K562 (cell line): ENCODE data around the gene SCIN. TPM values are rescaled to one million over a fixed set of nuclear protein-coding genes. Genes with fewer than 3 reads are reported as not detected.
A peak's percentile ranks its signal among the peaks of the same experiment; 100 is the strongest.

Experiments used
- ATAC-seq: fragments of 200-7000 bp; cut with Tn5 transposase; 3 replicates; pipeline ENCODE4 v1.9.1; 2020; ENCODE audit warnings: moderate library complexity
- BruUV-seq: library from RNA; stranded (reverse); fragments of 400-500 nt; replicated peaks from 2 replicates; lab custom pipeline; 2021; lab: Mats Ljungman, UMichigan
- CTCF ChIA-PET: fragments of 300-600 bp; formaldehyde crosslinking; extraction: SDS; loops from one replicate; lab custom pipeline; 2021; ENCODE audit warnings: low intra/inter-chr PET ratio; lab: Yijun Ruan, JAX
- POLR2A ChIA-PET: fragments of 300-600, 350-650 bp; sonication (Branson Sonifier 250); formaldehyde crosslinking; extraction: SDS; loops from one replicate; lab custom pipeline; 2021; ENCODE audit warnings: antibody characterized with exemption, inconsistent platforms; lab: Yijun Ruan, JAX
- DNase-seq, 4 experiments: peaks; one replicate each; pipeline versions ENCODE4 v3.0.0 to v3.0.0-alpha.2; 2011 to 2018; ENCODE audit warnings: low spot score in 3 of 4, mixed read lengths in 3 of 4; ENCODE audit errors: extremely low read depth in 1 of 4
- FAIRE-seq: peaks from 2 replicates; lab custom pipeline; 2011; peaks lifted over from hg19 to GRCh38; lab: Jason Lieb, UNC
- H2AFZ ChIP-seq: 2 replicates; pipeline ENCODE4 v1.6.0; 2011; ENCODE audit warnings: low read depth, low read length, control low read depth, inconsistent platforms
- H3K27ac ChIP-seq: fragments of 200-600 bp; 3 replicates; pipeline ENCODE4 v1.8.0; 2011; ENCODE audit warnings: low read depth, mild to moderate bottlenecking, control low read depth, inconsistent platforms, low read length, moderate library complexity, mixed read lengths; ENCODE audit errors: extremely low read depth
- H3K27me3 ChIP-seq, 2 experiments: fragments of 300-600 bp in 1 of 2; 2 replicates in 1 of 2; 3 replicates in 1 of 2; pipeline versions ENCODE4 v1.6.0 to v1.8.0; 2011; ENCODE audit warnings: inconsistent platforms in 2 of 2, low read length in 2 of 2, mild to moderate bottlenecking in 1 of 2, mixed read lengths in 1 of 2, moderate library complexity in 1 of 2; ENCODE audit not compliant: control insufficient read depth in 2 of 2, insufficient read depth in 2 of 2
- H3K36me3 ChIP-seq: fragments of 300-600 bp; 3 replicates; pipeline ENCODE4 v1.8.0; 2011; ENCODE audit warnings: mild to moderate bottlenecking, low read length, inconsistent platforms; ENCODE audit not compliant: control insufficient read depth, insufficient read depth
- H3K4me1 ChIP-seq, 2 experiments: fragments of 200-600 bp in 1 of 2; replicated peaks in 1 of 2; 2 replicates in 1 of 2; 3 replicates in 1 of 2; pipeline versions ENCODE4 v1.5.1 to v1.8.0; 2011; ENCODE audit warnings: inconsistent platforms in 2 of 2, low read length in 2 of 2, mild to moderate bottlenecking in 1 of 2, mixed read lengths in 1 of 2, moderate library complexity in 1 of 2; ENCODE audit not compliant: control insufficient read depth in 2 of 2, insufficient read depth in 2 of 2
- H3K4me2 ChIP-seq: 2 replicates; pipeline ENCODE4 v1.6.1; 2011; ENCODE audit warnings: low read length, control low read depth, inconsistent platforms, mixed read lengths; ENCODE audit not compliant: insufficient read depth
- H3K4me3 ChIP-seq: fragments of 200-600 bp; sonication (generic), shearing (Covaris generic); 2 replicates; pipeline ENCODE4 v1.5.1; 2016; ENCODE audit warnings: control low read depth, inconsistent platforms
- H3K79me2 ChIP-seq: fragments of 200-600 bp; 3 replicates; pipeline ENCODE4 v1.8.0; 2011; ENCODE audit warnings: low read length, inconsistent platforms; ENCODE audit not compliant: control insufficient read depth, insufficient read depth
- H3K9ac ChIP-seq, 2 experiments: 2 replicates each; pipeline versions ENCODE4 v1.6.0 to v1.6.1; 2011; ENCODE audit warnings: low read depth in 2 of 2, low read length in 2 of 2, control low read depth in 1 of 2, inconsistent platforms in 1 of 2, mild to moderate bottlenecking in 1 of 2, mixed read lengths in 1 of 2; ENCODE audit not compliant: insufficient read depth in 1 of 2
- H3K9me1 ChIP-seq: one replicate; pipeline ENCODE4 v1.6.0; 2011; ENCODE audit warnings: inconsistent platforms, mild to moderate bottlenecking, low read length, moderate library complexity; ENCODE audit not compliant: control insufficient read depth, insufficient read depth
- H3K9me3 ChIP-seq: replicated peaks from 2 replicates; pipeline ENCODE4 v1.5.1; 2011; ENCODE audit warnings: low read depth, low read length, inconsistent platforms; ENCODE audit not compliant: control insufficient read depth, insufficient read depth
- H4K20me1 ChIP-seq: replicated peaks from 2 replicates; pipeline ENCODE4 v1.6.1; 2011; ENCODE audit warnings: low read length, inconsistent platforms, mixed read lengths; ENCODE audit not compliant: control insufficient read depth, insufficient read depth
- EP300 ChIP-seq: IDR thresholded peaks from 2 replicates; pipeline ENCODE4 v1.6.1; 2012; ENCODE audit warnings: low read length, improper control_type of control experiment
- FOSL1 ChIP-seq: fragments of 200-800 bp; sonication (Bioruptor generic); conservative IDR thresholded peaks from 2 replicates; pipeline ENCODE4 v1.6.1; 2016; ENCODE audit warnings: missing genetic modification characterization, missing compliant biosample characterization
- HNRNPL ChIP-seq: fragments of 200-400 bp; formaldehyde crosslinking; IDR thresholded peaks from 2 replicates; pipeline ENCODE4 v1.6.1; 2017; ENCODE audit warnings: low read depth, mild to moderate bottlenecking, low read length
- ZKSCAN1 ChIP-seq: fragments of 150-350 bp; IDR thresholded peaks from 2 replicates; pipeline ENCODE4 v1.6.1; 2016; ENCODE audit warnings: low read depth, low read length
- WGBS: fragments of 100-300 bp; shearing (Covaris generic); methylation state at CpG from one replicate; pipeline ENCODE4 v1.1.6; 2016; ENCODE audit warnings: low coverage, mixed read lengths; ENCODE audit not compliant: insufficient coverage; ENCODE audit errors: missing lambda C conversion rate; 5-methylcytosine and 5-hydroxymethylcytosine counted together
- in situ Hi-C: fragments of 300-500 bp; cut with MboI; formaldehyde crosslinking; loops from 4 replicates; pipeline ENCODE4 v1.15.0; 2018; ENCODE audit warnings: inconsistent platforms, mixed read lengths
- intact Hi-C: fragments of 100-400 bp; cut with micrococcal nuclease; formaldehyde crosslinking; loops from 2 replicates; pipeline ENCODE4 v1.14.2; 2022
- polyA plus RNA-seq, 8 experiments: library from polyadenylated mRNA; depleted of rRNA in 4 of 8; stranded (reverse) in 5 of 8; unstranded in 3 of 8; fragments of >200 nt; fragmentation: Nextera tagmentation in 2 of 8; fragmentation: Illumina TruSeq in 1 of 8; extraction: Ambion mirVana in 2 of 8; extraction: Trizol in 1 of 8; gene quantifications; 2 replicates each; pipeline versions ENCODE4 v1.2.1 to v1.2.3, GENCODE V29; 2011 to 2014; ENCODE audit warnings: inconsistent platforms in 1 of 8, missing spikeins in 1 of 8
- total RNA-seq, 7 experiments: library from RNA; depleted of rRNA in 6 of 7; stranded (reverse); fragments of >200 nt in 6 of 7; fragmentation: Illumina TruSeq in 2 of 7; extraction: Trizol in 2 of 7; gene quantifications; 2 replicates each; pipeline versions ENCODE4 v1.2.1 to v1.2.3, GENCODE V29; 2011 to 2021; ENCODE audit warnings: low replicate concordance in 1 of 7

The SCIN gene
- total and polyA plus RNA-seq, 9 of the 15 experiments (the other 6 are each of a cell fraction or from before 2014, with no cell fraction given) = 0.67 to 18.2 (median 10.6) TPM

GRCh38 chr7:12619461-12620069 is 49.0 kb downstream of the SCIN start:
- BruUV-seq = no TSS peak
- H3K4me2 ChIP-seq = no peak overlapping the region
- no peaks in the 10 kb centered on the region for H3K36me3 ChIP-seq
- FAIRE-seq (no peak), ATAC-seq (no peak), DNase-seq (no peak)
- peak overlapping the region; percentile 16 for H2AFZ ChIP-seq
- TF ChIP-seq HNRNPL = no peak
- TF ChIP-seq ZKSCAN1 = no peak
- H3K27ac ChIP-seq = no peak overlapping the region
- in situ Hi-C loops (loop anchor here (5.0 to 25.0 kb wide), 2 partner anchors 97 to 557 kb away; no protein-coding TSS in a partner anchor), intact Hi-C loops (loop anchor here (5.0 kb wide), 3 partner anchors 32 to 552 kb away; no protein-coding TSS in a partner anchor)
- no peaks in the 10 kb centered on the region for H3K9me1 ChIP-seq
- H3K4me3 ChIP-seq = no peak overlapping the region
- peaks cover 0 to 10% of the 10 kb centered on the region in 2 experiments; a peak in 2 of 5 replicates for H3K4me1 ChIP-seq
- H4K20me1 ChIP-seq = no peaks in the 10 kb centered on the region
- no peak overlapping the region for H3K9ac ChIP-seq
- 18% methylated on average over 3 of the region's 3 CpGs for WGBS
- no peaks in the 10 kb centered on the region for H3K79me2 ChIP-seq
- POLR2A ChIA-PET = no interaction called here
- no peaks in the 10 kb centered on the region for H3K9me3 ChIP-seq
- CTCF ChIA-PET = interaction anchor here (1.6 kb wide), 1 partner anchor 95 kb away, joined by 4 read pairs; no protein-coding TSS in a partner anchor
- no peaks in the 10 kb centered on the region for H3K27me3 ChIP-seq

- Histone ChIP-seq H3K4me3 (no peak overlapping the region), H2AFZ (peak overlapping the region; percentile 49; the same call in 1 of the 2 replicates), H3K4me2 (no peak overlapping the region), H3K4me1 (peaks cover 0 to 10% of the 10 kb centered on the region in 2 experiments; a peak in 2 of 5 replicates), H3K79me2 (no peaks in the 10 kb centered on the region), H3K9me3 (no peaks in the 10 kb centered on the region), H3K27ac (no peak overlapping the region), H3K36me3 (no peaks in the 10 kb centered on the region), H3K27me3 (no peaks in the 10 kb centered on the region), H3K9ac (no peak overlapping the region), H3K9me1 (no peaks in the 10 kb centered on the region), H4K20me1 (no peaks in the 10 kb centered on the region)
- in situ Hi-C loops (loop anchor here (5.0 to 25.0 kb wide), 2 partner anchors 98 to 558 kb away; no protein-coding TSS in a partner anchor), intact Hi-C loops (loop anchor here (5.0 kb wide), 3 partner anchors 33 to 553 kb away; no protein-coding TSS in a partner anchor)
- no peak for DNase-seq
- no peak for FAIRE-seq
- no TSS peak for BruUV-seq
- CTCF ChIA-PET = interaction anchor here (1.6 kb wide), 1 partner anchor 95 kb away, joined by 4 read pairs; no protein-coding TSS in a partner anchor
- POLR2A ChIA-PET = interaction anchor here (0.8 to 1.0 kb wide), 2 partner anchors 12 to 27 kb away, joined by 3 read pairs; no protein-coding TSS in a partner anchor
- TF ChIP-seq FOSL1 (tag) (no peak), EP300 (no peak)
- ATAC-seq = no peak
These were observed 49.9 kb downstream of the SCIN start for GRCh38 chr7:12620371-12620770.
